ENCODE data around the gene FAM131B.

DNA sequence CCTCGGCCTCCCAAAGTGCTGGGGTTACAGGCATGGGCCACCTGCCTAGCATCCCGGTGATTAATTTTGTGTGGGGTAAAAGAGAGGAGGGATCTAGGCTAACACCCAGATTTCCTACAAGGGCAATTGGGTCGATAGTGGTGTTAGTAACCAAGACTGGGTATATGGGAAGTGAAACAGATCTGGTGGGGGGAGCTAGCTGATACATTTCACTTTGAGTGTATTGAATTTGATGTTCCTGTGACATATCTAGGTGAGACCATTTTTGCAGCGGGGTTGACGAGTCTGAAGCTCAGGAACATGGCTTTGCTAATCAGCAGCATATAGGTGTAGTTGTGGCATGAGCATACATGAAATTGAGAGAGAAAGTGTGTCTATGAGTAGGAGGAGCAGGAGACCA lies 34.6 kb downstream of the FAM131B start:
- TF ChIP-seq, protein P1, sequence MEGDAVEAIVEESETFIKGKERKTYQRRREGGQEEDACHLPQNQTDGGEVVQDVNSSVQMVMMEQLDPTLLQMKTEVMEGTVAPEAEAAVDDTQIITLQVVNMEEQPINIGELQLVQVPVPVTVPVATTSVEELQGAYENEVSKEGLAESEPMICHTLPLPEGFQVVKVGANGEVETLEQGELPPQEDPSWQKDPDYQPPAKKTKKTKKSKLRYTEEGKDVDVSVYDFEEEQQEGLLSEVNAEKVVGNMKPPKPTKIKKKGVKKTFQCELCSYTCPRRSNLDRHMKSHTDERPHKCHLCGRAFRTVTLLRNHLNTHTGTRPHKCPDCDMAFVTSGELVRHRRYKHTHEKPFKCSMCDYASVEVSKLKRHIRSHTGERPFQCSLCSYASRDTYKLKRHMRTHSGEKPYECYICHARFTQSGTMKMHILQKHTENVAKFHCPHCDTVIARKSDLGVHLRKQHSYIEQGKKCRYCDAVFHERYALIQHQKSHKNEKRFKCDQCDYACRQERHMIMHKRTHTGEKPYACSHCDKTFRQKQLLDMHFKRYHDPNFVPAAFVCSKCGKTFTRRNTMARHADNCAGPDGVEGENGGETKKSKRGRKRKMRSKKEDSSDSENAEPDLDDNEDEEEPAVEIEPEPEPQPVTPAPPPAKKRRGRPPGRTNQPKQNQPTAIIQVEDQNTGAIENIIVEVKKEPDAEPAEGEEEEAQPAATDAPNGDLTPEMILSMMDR (IDR thresholded peaks at IDR 0.05; ENCODE audit: low read length) = no peak
- TF ChIP-seq EZH2 (optimal IDR thresholded peaks at IDR 0.05; ENCODE audit: low read depth, low read length) = no peak

Data from MM.1S (cell line).